NCI-H345 treated with DMSO at 0.1 percent for 48 hours (cell line): Measurements from ENCODE around the gene DMTF1.
"Not testable (repeated sequence)": the region's sequence is repeated elsewhere in the genome, so short reads cannot be mapped to it uniquely, and the experiment has no call there.

Experiments used
- DNase-seq: peaks from one replicate; lab custom pipeline; 2025; ENCODE audit not compliant: unreplicated experiment; lab: John Stamatoyannopoulos, UW

The DMTF1 gene

GRCh38 chr7:87152112-87152896, at the start of gene DMTF1:
Gene DMTF1 (plus strand): TSS chr7:87152453. CDS start chr7:87164942, 12,489 bp downstream.
- peak; percentile 92 for DNase-seq

- DNase-seq, result no peak
Observed at GRCh38 chr7:87105401-87105800, 46.9 kb upstream of the DMTF1 start.

GRCh38 chr7:87106974-87107612, 45.2 kb upstream of the DMTF1 start:
- no peak for DNase-seq

GRCh38 chr7:87107949-87108776, 44.1 kb upstream of the DMTF1 start:
- DNase-seq, result no peak

GRCh38 chr7:87110778-87111177, 41.5 kb upstream of the DMTF1 start:
- no peak for DNase-seq

- DNase-seq, result no peak
Observed at GRCh38 chr7:87111877-87112276, 40.4 kb upstream of the DMTF1 start.

- DNase-seq, result no peak
Observed at GRCh38 chr7:87113077-87113476, 39.2 kb upstream of the DMTF1 start.

- not testable (repeated sequence) for DNase-seq
Observed at GRCh38 chr7:87113904-87114303, 38.3 kb upstream of the DMTF1 start.

GRCh38 chr7:87115772-87116171, 36.5 kb upstream of the DMTF1 start:
- not testable (repeated sequence) for DNase-seq

- no peak for DNase-seq
Observed at GRCh38 chr7:87116315-87116714, 35.9 kb upstream of the DMTF1 start.

GRCh38 chr7:87119581-87119980, 32.7 kb upstream of the DMTF1 start:
- no peak for DNase-seq

GRCh38 chr7:87123105-87123504, 29.1 kb upstream of the DMTF1 start:
- no peak for DNase-seq

- DNase-seq, result no peak
Observed at GRCh38 chr7:87127019-87127418, 25.2 kb upstream of the DMTF1 start.

GRCh38 chr7:87128861-87129267, 23.4 kb upstream of the DMTF1 start:
- DNase-seq, result no peak

GRCh38 chr7:87129332-87129731, 22.9 kb upstream of the DMTF1 start:
- DNase-seq, result no peak

GRCh38 chr7:87129848-87130247, 22.4 kb upstream of the DMTF1 start:
- DNase-seq, result no peak

GRCh38 chr7:87131771-87132170, 20.5 kb upstream of the DMTF1 start:
- no peak for DNase-seq

- DNase-seq, result no peak
Observed at GRCh38 chr7:87137271-87137670, 15.0 kb upstream of the DMTF1 start.

- no peak for DNase-seq
Observed at GRCh38 chr7:87139514-87139913, 12.7 kb upstream of the DMTF1 start.

GRCh38 chr7:87140271-87140748, 11.9 kb upstream of the DMTF1 start:
- DNase-seq, result no peak

GRCh38 chr7:87144173-87144657, 8.0 kb upstream of the DMTF1 start:
- DNase-seq, result no peak
